IPS DF 4.7 (cell line): Measurements from ENCODE around the gene NEFH.
"Not testable (repeated sequence)": the region's sequence is repeated elsewhere in the genome, so short reads cannot be mapped to it uniquely, and the experiment has no call there.

Experiments used
- DNase-seq: peaks from one replicate; pipeline ENCODE4 v3.0.0-alpha.2; 2013; ENCODE audit warnings: low spot score; ENCODE audit errors: extremely low read depth

NEFH gene

GRCh38 chr22:29479417-29480261 is at the start of gene NEFH:
TSS of gene NEFH (plus strand) at chr22:29480218. CDS start at chr22:29480263, 45 bp downstream.
- no peak for DNase-seq

GRCh38 chr22:29431986-29432385 is 48.0 kb upstream of the NEFH start:
- no peak for DNase-seq

GRCh38 chr22:29433856-29434255 is 46.2 kb upstream of the NEFH start:
- DNase-seq, result no peak

GRCh38 chr22:29434288-29434687 is 45.7 kb upstream of the NEFH start:
- DNase-seq, result no peak

GRCh38 chr22:29435236-29436136 is 44.5 kb upstream of the NEFH start:
- no peak for DNase-seq

GRCh38 chr22:29438283-29438682 is 41.7 kb upstream of the NEFH start, which contains the start of gene RFPL1:
TSS of gene RFPL1 (plus strand) at chr22:29438583.
- DNase-seq, result not testable (repeated sequence)

DNA sequence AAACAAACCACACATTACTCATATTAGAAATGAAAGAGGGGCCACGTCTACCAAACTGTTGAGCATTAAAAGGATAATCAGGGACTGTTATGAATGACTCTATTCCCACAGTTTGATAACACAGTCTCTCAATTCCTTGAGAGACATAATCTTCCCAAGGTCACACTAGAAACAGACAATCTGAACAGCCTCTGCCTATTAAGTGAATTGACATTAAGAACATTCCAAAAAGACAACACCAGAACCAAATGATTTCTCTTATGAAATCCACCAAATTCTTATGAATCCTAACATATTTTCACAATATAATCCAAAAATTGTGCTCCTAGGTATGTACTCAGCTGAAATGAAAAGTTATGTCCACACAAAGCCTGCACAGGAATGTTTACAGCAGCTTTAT is 37.0 kb upstream of the NEFH start:
- no peak for DNase-seq

GRCh38 chr22:29443452-29443851 is 36.6 kb upstream of the NEFH start:
- DNase-seq, result no peak

DNA sequence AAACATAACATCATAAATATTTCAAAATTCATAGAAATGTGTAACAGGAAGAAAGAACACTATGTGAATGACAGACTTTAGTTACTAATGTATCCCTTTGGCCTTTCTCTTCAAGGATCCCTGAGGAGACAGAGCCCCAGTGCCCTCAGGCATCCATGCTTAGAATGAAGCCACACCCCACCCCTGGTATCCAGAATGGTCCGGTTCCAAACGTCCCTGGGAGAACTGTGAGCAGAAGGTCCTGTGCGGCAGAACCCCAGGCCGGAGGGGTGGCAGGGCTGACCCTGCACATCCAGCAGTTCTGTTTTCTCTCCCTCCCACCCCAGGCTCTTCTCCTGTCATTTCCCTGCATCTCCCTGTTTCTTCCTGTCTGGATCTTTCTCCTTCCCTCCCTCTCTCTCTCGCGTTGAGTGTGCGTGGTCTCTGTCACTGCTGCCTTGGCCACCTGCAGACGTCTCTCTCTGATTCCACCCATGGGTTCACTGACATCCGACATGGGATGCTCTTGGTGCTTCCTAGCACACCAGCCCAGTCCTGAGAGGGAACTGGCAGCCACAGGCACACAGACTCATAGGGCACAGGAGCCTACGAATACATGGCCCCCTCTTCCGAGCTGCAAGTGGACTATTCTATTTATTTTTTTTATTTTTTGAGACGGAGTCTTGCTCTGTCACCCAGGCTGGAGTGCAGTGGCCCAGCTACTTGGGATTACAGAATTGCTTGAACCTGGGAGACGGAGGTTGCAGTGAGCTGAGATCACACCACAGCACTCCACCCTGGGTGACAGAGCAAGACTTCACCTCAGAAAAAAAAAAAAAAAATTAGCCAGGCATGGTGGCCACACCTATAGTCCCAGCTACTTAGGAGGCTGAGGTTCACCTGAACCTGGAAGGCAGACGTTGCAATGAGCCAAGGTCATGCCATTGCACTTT is 35.9 kb upstream of the NEFH start:
- no peak for DNase-seq

DNA sequence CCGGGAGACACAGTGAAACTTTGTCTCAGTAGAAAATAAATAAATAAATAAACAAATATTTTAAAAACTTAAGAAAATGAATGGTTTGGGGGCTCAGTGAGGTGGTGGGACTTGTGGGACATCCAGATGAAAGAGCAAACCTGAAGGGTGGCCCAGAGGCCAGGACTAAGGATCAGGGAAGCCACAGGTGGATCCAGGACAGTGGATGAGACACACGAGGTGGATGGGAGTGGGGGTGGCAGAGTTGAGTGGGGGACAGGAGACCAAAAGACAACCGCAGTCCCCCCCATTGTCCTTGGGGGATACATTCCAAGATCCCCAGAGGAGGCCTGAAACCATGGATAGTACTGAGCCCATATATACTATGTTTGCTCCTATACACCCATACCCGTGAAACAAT is 34.5 kb upstream of the NEFH start:
- DNase-seq, result no peak

DNA sequence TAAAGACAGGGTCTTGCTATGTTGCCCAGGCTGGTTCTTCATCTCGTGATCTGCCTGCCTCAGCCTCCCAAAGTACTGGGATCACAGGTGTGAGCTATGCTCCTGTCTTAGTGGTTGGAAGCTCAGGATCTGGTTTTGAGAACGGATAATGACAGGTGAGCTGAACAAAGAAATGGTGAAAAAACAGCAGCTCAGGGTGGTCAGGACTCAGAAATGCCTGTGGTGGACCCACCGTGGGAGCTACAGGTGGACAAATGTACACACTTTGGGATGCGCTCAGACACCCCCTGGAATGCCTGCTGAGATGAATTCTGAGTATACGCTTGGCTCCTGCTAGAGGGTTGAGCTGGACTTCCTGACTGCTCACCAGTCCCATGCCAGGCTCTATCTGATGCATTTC is 32.1 kb upstream of the NEFH start:
- no peak for DNase-seq

DNA sequence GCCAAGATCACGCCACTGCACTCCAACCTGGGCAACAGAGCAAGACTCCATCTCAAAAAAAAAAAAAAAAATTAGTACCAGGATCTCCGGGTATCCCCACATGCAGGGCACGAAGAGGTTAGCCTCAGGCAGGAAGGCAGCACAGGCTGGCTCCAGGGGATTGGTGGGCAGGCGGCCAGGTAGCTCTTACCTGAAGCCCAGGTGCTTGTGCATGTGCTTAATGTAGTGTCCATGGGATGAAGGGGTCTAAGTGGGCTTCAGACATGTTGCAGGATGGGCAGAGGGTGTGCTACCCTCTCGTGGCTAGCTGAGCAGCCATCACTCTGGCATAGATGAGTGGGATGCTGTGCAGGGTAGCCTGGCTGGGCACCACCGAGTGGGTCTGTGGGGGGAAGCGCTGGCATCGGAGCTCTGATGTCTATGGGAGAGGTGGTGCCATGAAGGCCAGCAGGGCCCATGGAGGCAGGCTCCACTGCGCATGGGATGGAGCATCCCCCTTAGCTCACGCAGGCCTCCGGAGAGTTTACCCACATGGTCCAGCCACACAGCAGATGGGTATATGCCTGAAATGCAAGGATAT is 30.6 kb upstream of the NEFH start:
- DNase-seq, result no peak

- DNase-seq, result no peak
Measured at GRCh38 chr22:29450222-29450621, 29.8 kb upstream of the NEFH start.

GRCh38 chr22:29451863-29452262 is 28.2 kb upstream of the NEFH start:
- no peak for DNase-seq

GRCh38 chr22:29454276-29454675 is 25.7 kb upstream of the NEFH start:
- DNase-seq, result no peak

DNA sequence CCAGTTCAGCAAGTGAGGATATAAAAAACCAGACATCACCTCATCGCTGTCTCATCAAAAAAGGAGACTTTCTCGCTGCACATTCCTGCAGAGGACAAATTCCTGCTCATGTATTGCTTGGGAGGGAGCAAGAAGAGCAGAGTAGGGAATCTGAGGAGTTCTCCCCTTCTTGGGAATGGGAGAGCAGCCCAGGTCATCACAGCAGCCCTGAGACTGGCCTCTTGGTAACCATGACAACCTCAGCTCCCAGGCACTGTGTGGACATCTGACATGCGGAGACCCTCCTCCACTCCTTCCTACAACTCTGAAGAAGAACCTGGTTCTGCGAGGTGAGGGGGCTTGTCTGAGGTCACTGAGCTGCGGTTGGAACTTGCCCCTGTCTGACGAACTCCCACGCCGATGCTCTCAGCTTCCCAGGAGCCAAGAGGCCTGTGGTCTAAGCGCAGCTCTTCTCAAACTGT is 23.8 kb upstream of the NEFH start:
- DNase-seq, result no peak

DNA sequence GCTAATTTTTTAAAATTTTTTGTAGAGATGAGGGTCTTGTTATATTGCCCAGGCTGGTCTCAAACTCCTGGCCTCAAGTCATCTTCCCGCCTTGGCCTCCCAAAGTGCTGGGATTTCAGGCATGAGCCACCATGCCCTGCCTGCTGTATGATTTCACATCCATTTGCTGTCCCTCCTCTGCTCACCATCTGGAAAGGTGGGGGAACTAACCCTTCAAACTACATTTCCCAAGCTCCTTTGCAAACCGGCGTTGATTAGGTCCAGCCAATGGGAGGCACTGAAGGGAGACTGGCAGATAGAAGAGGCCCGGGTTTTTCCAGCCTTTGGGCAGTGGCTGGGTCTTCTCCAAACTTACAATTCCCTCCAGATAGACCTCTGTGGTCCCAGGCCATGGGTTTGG is 22.3 kb upstream of the NEFH start:
- DNase-seq, result no peak

GRCh38 chr22:29458551-29458950 is 21.5 kb upstream of the NEFH start:
- DNase-seq, result no peak

GRCh38 chr22:29459773-29460172 is 20.2 kb upstream of the NEFH start:
- no peak for DNase-seq

- DNase-seq, result no peak
Measured at GRCh38 chr22:29461263-29461662, 18.8 kb upstream of the NEFH start.

DNA sequence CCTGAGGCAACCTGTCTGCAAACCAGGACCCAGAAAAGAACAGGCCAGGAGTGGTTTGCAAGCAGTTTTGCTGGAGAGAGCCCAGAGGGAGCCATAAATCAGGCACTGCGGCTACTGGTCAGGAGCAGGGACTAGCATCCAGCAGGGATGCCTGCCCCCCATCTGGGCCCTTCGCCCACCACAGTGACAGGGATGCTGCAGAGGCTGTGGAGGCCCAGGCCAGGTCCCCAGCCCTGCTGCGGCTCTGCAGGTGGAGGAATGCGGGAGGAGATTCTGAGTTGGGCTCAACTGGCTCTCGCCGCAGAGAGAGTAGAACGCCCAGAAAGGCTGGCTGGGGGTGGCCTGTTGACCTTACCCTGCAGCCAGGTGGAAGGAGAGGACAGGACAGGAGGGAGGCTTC is 16.4 kb upstream of the NEFH start:
- DNase-seq, result no peak
